C4-2B (cell line): ENCODE measurements around the gene RGS4.
A peak's percentile ranks its signal among the peaks of the same experiment; 100 is the strongest.

Source experiments
- H3K27ac ChIP-seq: fragments of 450-650 bp; 2 replicates; pipeline ENCODE4 v1.5.1; 2017
- ZFX ChIP-seq: fragments of 450-650 bp; IDR thresholded peaks from 2 replicates; pipeline ENCODE4 v1.6.1; 2017
- TF ChIP-seq, protein P1 (sequence below): fragments of 450-650 bp; conservative IDR thresholded peaks from 2 replicates; pipeline ENCODE4 v1.5.1; 2017; ENCODE audit warnings: mild to moderate bottlenecking

The RGS4 gene

DNA sequence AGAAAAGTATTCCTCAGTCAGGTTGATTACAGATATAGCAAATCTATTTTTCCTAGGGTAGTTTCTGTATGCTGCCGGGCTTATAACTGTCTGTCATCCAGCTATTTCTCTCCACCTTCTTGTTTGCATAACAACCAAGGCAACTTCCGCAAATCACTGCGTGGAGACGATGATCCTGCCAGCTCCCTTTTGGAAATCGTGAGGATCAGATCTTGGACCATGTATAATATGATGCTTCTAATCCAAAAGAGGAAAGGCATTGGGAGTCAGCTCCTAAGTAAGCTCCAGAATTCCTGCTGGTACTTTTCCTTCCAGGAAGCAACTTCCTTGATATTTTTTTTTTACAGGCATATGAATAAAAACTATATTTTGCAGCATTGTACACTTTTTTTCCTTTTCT is 445 bp upstream of the RGS4 start:
- TF ChIP-seq, protein P1, sequence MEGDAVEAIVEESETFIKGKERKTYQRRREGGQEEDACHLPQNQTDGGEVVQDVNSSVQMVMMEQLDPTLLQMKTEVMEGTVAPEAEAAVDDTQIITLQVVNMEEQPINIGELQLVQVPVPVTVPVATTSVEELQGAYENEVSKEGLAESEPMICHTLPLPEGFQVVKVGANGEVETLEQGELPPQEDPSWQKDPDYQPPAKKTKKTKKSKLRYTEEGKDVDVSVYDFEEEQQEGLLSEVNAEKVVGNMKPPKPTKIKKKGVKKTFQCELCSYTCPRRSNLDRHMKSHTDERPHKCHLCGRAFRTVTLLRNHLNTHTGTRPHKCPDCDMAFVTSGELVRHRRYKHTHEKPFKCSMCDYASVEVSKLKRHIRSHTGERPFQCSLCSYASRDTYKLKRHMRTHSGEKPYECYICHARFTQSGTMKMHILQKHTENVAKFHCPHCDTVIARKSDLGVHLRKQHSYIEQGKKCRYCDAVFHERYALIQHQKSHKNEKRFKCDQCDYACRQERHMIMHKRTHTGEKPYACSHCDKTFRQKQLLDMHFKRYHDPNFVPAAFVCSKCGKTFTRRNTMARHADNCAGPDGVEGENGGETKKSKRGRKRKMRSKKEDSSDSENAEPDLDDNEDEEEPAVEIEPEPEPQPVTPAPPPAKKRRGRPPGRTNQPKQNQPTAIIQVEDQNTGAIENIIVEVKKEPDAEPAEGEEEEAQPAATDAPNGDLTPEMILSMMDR, result no peak
- no peak for TF ChIP-seq ZFX

DNA sequence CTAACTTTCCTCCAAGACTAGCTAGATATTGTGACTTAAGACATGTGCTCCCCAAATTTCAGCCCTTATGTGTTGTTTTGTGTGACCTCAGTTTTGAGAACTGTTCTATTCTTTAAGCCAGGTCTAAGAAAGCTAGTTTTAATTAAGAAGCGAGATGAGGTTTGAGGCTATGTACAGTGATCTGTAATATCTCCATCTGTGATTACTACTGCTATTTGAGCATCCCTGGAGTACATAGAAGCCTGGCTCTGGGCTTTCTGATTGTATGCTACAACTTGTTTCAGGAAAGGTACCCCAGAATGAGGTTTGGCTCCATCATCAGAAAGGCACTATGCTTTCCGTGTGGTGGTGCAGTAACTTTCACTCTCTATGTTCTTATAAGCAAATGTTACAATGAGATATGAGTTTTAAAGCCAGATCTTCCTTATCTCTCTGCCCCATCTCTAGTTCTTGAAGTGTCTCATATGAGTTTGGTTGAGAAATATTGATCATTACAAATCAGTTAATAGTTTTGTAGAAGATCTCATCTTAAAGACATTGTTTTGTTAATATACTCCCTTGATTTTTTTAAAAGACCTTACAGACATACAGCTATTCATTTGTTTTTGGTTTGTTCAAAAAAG is 605 bp downstream of the RGS4 start:
- TF ChIP-seq ZFX, result no peak
- TF ChIP-seq, protein P1, result no peak
- H3K27ac ChIP-seq, result no peak overlapping the region

More for the DNA sequence above, 445 bp upstream of the RGS4 start:
- H3K27ac ChIP-seq, result no peak overlapping the region

DNA sequence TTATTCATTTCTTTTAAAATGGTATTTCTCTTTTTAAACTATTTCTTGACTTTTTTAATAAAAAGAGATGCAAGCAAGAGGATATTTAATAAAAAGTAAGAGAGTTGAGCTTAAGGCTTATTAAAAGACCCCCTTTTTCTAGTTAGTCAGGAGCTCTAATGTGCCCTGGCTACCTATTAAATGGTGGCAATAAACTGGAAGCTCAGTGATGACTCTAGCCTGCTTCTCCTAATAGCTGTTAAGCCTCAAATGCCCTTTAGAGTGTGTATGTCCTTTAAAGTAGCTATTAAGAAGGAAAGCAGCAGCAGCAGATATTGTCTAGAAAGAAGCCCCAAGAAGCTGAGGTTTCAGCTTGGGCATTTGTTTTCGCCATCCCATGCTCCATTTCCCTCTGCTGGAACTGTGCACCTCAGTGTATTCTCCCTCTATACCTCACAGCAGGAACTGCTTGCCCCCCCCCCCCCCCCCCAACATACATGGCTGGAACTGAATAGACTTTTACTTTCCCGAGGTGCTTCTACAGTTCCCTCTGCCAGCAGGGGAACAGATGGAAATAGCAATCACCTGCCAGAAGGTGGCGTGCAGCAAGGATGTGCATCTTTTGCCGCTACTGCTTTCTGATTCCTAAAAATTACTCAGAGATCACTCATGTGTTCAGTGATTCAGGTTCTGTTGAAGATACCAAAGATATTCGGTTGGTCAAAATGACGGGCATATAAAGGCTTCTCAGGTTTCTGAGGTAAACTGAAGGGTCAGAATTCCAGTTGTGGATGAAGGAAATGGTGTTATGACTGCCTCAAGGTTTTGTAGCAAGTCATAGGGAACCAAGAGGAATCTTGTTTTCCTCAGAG is 2.5 kb downstream of the RGS4 start:
- TF ChIP-seq ZFX, result no peak
- TF ChIP-seq, protein P1, result peak; percentile 88
- no peak overlapping the region for H3K27ac ChIP-seq

DNA sequence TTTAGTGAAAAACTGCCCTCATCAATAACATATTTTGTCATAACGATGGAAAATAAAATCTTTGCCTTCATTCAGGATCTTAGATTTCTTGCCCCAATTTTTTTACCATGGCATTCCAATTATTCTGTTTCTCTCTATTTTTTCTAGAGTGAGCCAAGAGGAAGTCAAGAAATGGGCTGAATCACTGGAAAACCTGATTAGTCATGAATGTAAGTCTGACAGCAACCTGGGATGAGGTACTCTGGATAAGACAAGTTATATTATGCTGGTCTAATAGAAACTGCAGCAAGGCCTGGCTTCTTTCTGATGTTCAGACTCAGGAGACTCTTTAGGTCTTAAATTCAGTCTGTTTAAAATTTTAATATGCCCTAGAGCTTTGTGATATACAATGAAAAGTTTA is 3.5 kb downstream of the RGS4 start:
- no peak overlapping the region for H3K27ac ChIP-seq

DNA sequence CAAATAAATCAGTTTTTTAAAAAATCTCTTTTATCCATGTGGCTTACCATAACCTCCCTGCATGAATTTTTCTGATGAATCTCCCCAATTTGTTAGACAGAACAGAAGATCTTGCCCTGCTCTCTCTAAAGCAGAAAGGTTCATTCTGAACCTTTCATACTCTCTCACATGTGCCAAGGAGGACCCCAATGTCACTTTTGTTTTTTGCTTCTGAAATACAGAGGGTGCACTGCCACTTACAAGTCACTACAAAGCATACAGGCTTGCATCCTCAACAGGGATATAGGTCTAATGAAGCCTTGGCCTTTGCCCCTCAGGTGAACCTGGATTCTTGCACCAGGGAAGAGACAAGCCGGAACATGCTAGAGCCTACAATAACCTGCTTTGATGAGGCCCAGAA is 4.8 kb downstream of the RGS4 start:
- TF ChIP-seq ZFX, result no peak
- TF ChIP-seq, protein P1, result no peak
- no peak overlapping the region for H3K27ac ChIP-seq

More for the DNA sequence above, 3.5 kb downstream of the RGS4 start:
- no peak for TF ChIP-seq ZFX
- TF ChIP-seq, protein P1, result no peak

DNA sequence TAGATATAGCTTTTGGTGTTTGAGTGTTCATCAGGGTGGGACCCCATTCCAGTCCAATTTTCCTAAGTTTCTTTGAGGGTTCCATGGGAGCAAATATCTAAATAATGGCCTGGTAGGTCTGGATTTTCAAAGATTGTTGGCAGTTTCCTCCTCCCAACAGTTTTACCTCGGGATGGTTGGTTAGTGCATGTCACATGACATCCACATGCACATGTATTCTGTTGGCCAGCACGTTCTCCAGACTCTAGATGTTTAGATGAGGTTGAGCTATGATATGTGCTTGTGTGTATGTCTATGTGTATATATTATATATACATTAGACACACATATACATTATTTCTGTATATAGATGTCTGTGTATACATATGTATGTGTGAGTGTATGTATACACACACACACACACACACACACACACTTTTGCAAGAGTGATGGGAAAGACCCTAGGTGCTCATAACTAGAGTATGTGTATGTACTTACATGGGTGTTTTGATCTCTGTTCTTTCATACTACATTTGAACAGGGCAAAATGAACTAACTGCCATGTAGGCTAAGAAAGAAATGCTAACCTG is 5.6 kb downstream of the RGS4 start:
- no peak for TF ChIP-seq ZFX
- TF ChIP-seq, protein P1, result no peak
- H3K27ac ChIP-seq, result no peak overlapping the region

DNA sequence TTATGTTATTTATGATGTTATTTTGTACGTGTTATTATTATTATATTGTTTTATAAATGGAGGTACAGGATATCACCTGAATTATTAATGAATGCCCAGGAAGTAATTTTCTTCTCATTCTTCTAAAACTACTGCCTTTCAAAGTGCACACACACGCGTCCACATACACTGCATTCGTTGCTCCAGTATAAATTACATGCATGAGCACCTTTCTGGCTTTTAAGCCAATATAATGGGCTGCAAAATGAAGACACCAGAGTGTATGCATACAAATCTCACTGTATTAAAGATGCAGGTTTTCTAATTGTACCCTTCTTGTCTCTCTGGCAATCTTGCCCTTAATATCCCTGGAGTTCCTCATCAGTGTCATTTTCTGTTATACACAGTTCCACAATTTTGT is 6.9 kb downstream of the RGS4 start:
- no peak overlapping the region for H3K27ac ChIP-seq
- TF ChIP-seq, protein P1, result no peak
- TF ChIP-seq ZFX, result no peak
